NCI-H2171 (cell line): Measurements from ENCODE around the gene RNASEL.
"Not testable (repeated sequence)": the region's sequence is repeated elsewhere in the genome, so short reads cannot be mapped to it uniquely, and the experiment has no call there.

Experiments
- DNase-seq: peaks from one replicate; lab custom pipeline; 2025; lab: John Stamatoyannopoulos, UW

The RNASEL gene

DNA sequence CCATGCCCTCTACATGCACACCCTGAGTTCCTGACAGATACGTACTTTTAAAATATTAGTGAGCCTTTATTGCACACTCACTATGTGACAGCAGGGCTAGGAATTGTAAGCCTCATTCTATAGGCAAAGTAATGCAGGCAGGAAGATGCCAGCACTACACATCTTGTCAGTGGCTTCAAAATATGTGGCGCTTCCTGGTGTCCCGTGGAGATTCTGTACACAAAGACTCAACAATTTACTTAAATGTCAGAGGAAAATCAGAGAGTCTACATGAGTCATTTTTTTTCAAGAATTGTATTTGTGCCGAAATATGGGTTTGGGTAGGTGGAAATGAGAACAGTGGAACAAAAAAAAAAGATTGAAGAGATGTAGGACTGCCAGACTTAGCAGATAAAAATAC, 27.6 kb downstream of the RNASEL start:
- DNase-seq, result no peak

DNA sequence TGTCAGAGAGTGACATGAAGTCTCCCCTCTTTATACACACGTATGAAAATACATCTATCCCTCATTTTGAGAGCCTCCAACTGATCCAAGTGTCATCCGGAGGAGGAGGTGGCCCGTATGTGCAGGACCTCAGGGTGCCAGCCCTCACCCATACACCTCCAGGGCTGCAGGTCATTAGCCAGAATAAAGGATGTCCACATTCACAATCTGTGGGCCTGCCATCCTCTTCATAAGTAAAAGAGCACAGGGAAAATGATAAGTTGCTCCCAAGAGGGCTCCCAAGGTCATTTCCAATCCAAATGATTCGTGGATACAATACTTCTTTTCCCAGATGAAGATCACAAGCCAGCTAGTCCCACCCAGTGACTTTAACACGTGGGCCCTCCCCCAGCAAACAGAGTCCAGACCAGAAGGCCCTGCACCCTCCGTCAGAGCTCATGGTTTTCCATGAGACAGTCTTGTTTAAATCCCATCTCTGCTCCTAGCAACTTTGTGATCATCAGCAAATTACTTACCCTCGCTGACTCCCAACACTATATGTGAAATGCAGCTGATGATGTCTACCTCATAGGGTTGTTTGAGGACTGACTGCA, 28.6 kb downstream of the RNASEL start:
- DNase-seq, result no peak

DNA sequence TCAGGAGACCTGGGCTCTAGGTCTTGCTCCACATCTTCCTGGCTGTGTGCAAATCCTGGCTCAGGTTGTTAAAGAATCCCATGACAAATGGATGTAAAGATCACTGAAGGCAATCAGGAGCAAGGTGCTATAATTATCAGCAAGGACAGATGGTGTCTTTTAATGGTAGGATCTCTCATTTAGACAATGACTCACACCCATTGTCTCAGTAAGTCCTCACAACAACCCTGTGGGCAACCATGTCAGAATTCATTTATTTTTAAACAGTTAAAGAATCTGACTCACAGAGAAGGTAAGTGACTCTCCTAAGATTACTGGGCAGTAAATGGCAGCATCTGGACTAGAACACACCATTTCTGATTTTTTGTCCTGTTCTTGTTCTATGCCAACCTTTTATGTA, 32.8 kb downstream of the RNASEL start:
- no peak for DNase-seq

DNA sequence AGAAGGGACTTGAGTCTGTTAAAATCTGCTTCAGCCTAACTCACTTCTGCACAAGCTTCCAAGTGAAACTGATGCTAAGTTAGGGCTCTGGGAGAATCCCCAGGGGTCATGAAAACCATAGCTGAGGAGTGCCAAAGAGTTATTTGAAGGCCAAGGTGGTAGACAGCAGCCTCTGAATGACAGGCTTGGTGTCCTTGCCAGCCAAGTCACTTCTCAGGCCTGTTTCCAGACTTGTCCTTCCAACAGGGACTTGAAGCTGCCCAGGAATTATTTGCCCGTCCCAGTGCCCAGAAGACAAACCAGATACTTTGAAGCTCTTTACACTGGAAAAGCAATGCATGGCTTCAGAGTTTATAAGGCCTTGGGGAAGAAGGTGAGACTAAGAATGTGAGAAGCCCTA, 33.6 kb downstream of the RNASEL start:
- DNase-seq, result no peak

DNA sequence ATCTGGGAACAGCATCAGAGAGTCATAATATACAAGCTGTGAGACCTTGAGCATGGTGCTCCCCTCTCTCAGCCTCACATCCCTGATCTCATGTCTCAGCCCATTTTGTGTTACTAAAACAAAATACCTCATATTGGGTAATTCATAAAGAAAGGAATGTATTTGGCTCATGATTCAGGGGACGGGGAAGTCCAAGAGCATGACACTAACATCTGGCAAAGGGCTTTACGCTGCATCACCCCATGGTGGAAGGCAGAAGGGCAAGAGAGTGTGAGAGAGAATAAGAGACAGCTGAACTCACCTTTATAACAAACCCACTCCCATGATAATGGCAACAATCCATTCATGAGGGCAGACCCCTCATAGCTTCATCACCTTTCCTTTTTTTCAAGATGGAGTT, 36.5 kb downstream of the RNASEL start:
- DNase-seq, result no peak

DNA sequence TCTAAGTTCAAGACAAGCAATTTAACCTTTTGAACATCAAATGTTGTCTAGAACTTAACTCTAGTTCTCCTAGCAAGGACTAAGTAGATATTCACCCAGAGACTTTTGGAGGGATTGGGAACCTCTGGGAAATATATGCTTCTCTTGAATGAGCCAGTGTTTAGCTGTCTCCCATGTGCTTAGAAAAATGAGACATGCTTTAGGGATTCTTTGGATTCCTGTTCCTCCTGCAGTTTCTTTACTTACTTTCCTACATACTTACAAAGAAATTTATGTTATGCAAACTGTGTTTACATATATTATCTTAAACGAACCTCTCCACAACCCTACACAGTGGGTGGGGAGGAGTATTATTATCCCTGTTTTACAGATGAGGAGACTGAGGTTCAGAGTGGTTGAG, 39.2 kb downstream of the RNASEL start:
- DNase-seq, result no peak

DNA sequence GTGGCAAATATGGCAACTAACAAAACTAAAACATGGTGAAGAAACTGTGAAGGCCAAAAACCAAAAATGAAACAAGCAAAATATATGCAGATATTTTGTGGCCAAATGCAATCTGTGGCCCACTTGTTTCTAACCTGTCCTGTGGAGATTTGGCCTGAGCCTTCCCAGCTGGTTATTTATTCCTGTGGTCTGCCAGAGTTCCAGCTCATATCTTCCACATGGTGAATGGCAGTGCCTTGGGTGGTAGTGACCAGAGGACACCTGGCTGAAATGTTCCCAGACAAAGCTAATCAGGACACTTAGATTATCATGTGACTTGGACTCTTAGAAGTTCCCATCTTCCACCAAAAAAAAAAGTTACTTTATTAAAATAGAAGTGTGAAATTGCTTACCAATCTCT, 39.7 kb downstream of the RNASEL start:
- no peak for DNase-seq

DNA sequence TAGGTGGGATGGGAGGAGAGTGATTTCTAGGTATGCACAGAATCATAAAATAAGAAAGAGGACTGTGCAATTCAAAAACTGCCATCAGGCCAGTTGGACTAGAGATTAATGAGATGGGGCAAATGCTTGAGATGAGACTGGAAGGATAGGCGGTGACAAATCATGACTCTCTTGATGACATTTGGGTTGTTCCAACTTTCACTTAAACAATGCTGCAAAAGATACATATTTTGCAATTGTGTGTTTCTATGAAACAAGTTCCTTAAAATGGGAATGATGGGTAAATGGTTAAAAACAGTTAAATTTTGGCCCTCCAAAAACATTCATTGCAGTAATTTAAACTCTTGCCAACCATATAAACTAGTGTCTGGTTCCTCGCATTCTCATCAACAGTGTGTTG, 55.2 kb downstream of the RNASEL start:
- no peak for DNase-seq

DNA sequence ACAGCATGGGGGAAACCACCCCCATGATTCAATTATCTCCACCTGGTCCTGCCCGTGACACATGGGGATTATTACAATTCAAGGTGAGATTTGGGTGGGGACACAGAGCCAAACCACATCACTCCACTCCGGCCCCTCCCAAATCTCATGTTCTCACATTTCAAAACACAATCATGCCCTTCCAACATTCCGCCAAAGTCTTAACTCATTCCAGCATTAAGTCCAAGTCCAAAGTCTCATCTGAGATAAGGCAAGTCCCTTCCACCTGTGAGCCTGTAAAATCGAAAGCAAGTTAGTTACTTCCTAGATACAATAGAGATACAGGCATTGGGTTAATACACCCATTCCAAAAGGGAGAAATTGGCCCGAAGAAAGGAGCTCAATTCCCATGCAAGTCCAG, 60.9 kb downstream of the RNASEL start:
- not testable (repeated sequence) for DNase-seq

DNA sequence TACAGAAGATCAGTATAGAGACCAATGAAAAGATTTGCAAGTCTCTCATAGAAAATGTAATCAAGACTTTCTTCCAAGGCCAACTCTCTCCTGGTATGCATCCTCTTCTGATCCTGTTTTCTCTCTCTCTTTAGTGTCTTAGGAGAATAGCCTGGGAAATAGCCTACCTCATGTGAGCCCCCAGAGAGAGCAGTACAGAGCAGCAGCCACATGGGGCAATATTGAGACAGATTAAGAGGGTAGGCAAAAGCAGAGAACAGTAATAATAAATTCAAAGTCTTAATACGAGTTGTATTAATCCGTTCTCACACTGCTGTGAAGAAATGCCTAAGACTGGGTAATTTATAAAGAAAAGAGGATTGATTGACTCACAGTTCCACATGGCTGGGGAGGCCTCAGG, 61.4 kb downstream of the RNASEL start:
- no peak for DNase-seq

DNA sequence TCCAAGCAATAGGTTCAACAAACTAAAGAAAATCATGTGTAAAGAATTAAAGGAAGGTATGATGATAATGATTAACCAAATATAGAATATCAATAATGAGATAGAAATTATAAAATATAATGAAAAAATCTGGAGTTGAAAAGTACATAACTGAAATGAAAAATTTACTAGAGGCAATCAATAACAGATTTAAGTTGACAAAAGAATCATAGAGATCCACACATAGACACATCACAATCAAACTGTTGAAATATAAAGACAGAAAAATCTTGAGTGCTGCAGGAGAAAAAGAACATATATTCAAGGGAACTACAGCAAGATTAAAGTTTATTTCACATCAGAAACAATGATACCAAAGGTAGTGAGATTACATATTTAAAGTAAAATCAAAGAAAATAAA, 63.7 kb downstream of the RNASEL start:
- DNase-seq, result no peak
